ENCODE measurements around the gene MAP1LC3B2. TPM values are rescaled to one million over a fixed set of nuclear protein-coding genes. Genes with fewer than 3 reads are reported as not detected.

The MAP1LC3B2 gene
- total RNA-seq, 1 experiment from 2014 or later: 1.5 TPM

GRCh38 chr12:116607039-116607438 is 47.9 kb downstream of the MAP1LC3B2 start:
- H2BK12ac ChIP-seq (ENCODE audit: insufficient read length, low read depth, low read length): no peak overlapping the region
- no peak overlapping the region for H4K91ac ChIP-seq (ENCODE audit: insufficient read length, low read depth, low read length)
- Mint-ChIP-seq H3K4me3 (no peak overlapping the region), H3K36me3 (ENCODE audit: insufficient read depth in 1 of 3, low read depth in 3 of 3) (peaks cover 0 to 12% (median 0%) of the 10 kb centered on the region in 3 experiments; a peak in 2 of 7 replicates), H3K9me3 (peaks cover 0 to 12% of the 10 kb centered on the region in 2 experiments; a peak in 3 of 5 replicates), H3K27me3 (ENCODE audit: low read depth) (no peaks in the 10 kb centered on the region; the same call in 1 of the 2 replicates), H3K4me1 (peaks cover 46% of the 10 kb centered on the region in 2 experiments), H3K27ac (no peak overlapping the region)
- TF ChIP-seq, protein P1, sequence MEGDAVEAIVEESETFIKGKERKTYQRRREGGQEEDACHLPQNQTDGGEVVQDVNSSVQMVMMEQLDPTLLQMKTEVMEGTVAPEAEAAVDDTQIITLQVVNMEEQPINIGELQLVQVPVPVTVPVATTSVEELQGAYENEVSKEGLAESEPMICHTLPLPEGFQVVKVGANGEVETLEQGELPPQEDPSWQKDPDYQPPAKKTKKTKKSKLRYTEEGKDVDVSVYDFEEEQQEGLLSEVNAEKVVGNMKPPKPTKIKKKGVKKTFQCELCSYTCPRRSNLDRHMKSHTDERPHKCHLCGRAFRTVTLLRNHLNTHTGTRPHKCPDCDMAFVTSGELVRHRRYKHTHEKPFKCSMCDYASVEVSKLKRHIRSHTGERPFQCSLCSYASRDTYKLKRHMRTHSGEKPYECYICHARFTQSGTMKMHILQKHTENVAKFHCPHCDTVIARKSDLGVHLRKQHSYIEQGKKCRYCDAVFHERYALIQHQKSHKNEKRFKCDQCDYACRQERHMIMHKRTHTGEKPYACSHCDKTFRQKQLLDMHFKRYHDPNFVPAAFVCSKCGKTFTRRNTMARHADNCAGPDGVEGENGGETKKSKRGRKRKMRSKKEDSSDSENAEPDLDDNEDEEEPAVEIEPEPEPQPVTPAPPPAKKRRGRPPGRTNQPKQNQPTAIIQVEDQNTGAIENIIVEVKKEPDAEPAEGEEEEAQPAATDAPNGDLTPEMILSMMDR (conservative IDR thresholded peaks at IDR 0.05): no peak
- H2AFZ ChIP-seq (ENCODE audit: low read length): no peak overlapping the region
- no peak overlapping the region for H3K56ac ChIP-seq (ENCODE audit: insufficient read length, low read depth, low read length)
- H3K4me1 ChIP-seq (ENCODE audit: insufficient read depth, low read length): peaks cover 3% of the 10 kb centered on the region; the same call in 1 of the 2 replicates
- H2BK120ac ChIP-seq (ENCODE audit: low read depth, low read length, poor library complexity, severe bottlenecking): no peak overlapping the region
- H2BK15ac ChIP-seq (ENCODE audit: low read depth, low read length): no peak overlapping the region
- no peak for DNase-seq
- no CpG with 5 or more reads among the region's 6 CpGs for WGBS (ENCODE audit: extremely low coverage, insufficient read length, low lambda C conversion rate)
- no peak overlapping the region for H4K5ac ChIP-seq (ENCODE audit: insufficient read length, low read depth, low read length)
- no peaks in the 10 kb centered on the region for H3K79me1 ChIP-seq (ENCODE audit: insufficient read depth, low read depth, low read length, poor library complexity, severe bottlenecking)
- H3K79me2 ChIP-seq (ENCODE audit: insufficient read depth, low read length): no peaks in the 10 kb centered on the region
- H3K14ac ChIP-seq (ENCODE audit: insufficient read depth, low read length): no peak overlapping the region
- H3K27ac ChIP-seq (ENCODE audit: insufficient read length, low read depth, low read length): no peak overlapping the region
- H3K4me2 ChIP-seq (ENCODE audit: insufficient read depth, insufficient read length, low read length): no peak overlapping the region
- no peak overlapping the region for H2AK5ac ChIP-seq (ENCODE audit: insufficient read length, low read length)
- H3T11ph ChIP-seq (ENCODE audit: low read length): no peak overlapping the region
- H3K23ac ChIP-seq (ENCODE audit: insufficient read length, low read depth, low read length): no peak overlapping the region
- no peaks in the 10 kb centered on the region for H3K9me3 ChIP-seq (ENCODE audit: control insufficient read depth, low read depth, low read length)
- H2BK20ac ChIP-seq (ENCODE audit: low read depth, low read length, poor library complexity, severe bottlenecking): no peak overlapping the region
- no peak overlapping the region for H3K9ac ChIP-seq (ENCODE audit: extremely low read depth, insufficient read length, low read length)
- H4K8ac ChIP-seq (replicated peaks; ENCODE audit: insufficient read length, low read depth, low read length): no peak overlapping the region
- H3K4ac ChIP-seq (ENCODE audit: low read depth, low read length): no peak overlapping the region
- no peaks in the 10 kb centered on the region for H4K20me1 ChIP-seq (ENCODE audit: control insufficient read depth, insufficient read depth, insufficient read length)
- H3K18ac ChIP-seq (ENCODE audit: insufficient read length, low read depth, low read length): no peak overlapping the region
- H3K23me2 ChIP-seq (ENCODE audit: insufficient read length, low read depth, low read length, poor library complexity, severe bottlenecking): no peaks in the 10 kb centered on the region
- no peak overlapping the region for H2BK5ac ChIP-seq (ENCODE audit: insufficient read length, low read length)
- H3K27me3 ChIP-seq (ENCODE audit: insufficient read depth, low read length): no peaks in the 10 kb centered on the region
